Measurements from ENCODE around the gene SMTN.
A peak's percentile ranks its signal among the peaks of the same experiment; 100 is the strongest.

SMTN gene

DNA sequence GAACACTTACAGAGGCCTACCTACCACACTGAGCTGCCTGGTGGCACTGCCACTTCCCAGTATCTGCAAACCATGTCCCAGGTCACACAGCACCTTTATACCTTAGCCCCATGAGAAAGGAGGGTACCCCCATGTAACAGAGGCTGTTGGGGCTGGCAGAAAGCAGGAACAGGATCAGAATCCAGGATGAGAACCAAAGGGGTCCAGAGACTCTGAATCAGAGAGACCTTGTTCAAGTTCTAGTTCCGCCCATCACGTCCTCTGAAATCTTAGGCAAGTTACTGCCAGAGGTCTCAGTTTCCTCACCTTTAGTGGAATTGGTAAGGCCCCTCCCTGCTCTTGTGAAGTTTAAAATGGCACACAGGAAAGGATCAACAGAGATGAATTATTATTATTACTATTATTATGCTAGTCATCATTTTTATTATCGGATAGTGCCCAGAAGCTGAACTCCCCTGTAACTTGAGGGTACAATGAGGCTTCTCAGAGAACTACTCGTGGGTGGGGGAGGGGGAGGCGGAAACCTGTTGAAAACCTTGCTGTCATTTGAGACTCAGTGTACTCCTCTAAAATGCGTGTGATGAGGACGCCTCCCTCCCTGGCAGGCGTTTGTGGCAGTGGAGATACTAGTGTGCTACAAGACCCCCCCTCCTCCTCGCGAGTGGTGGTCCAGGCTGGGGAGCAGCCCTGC, 17.0 kb downstream of the SMTN start:
- Histone ChIP-seq H3K9ac (ENCODE audit: low read depth in 1 of 2, low read length in 2 of 2) (peak overlapping the region in 1 of 2 donors; percentile 4), H3K9me3 (ENCODE audit: control insufficient read depth in 1 of 2, low read length in 2 of 2) (no peaks in the 10 kb centered on the region), H3K27ac (ENCODE audit: low read depth, low read length) (peak overlapping the region; percentile 50), H3K4me3 (ENCODE audit: low read depth in 1 of 2, low read length in 2 of 2) (no peak overlapping the region), H3K36me3 (ENCODE audit: control insufficient read depth in 1 of 2, insufficient read depth in 2 of 2, low read length in 2 of 2) (peaks cover 29 to 79% of the 10 kb centered on the region in 2 donors), H3K4me1 (ENCODE audit: control insufficient read depth in 1 of 2, insufficient read depth in 2 of 2, low read length in 2 of 2) (peaks cover 9 to 10% of the 10 kb centered on the region in 2 donors), H3K27me3 (ENCODE audit: control insufficient read depth in 1 of 2, insufficient read depth in 2 of 2, low read length in 2 of 2) (no peaks in the 10 kb centered on the region)

DNA sequence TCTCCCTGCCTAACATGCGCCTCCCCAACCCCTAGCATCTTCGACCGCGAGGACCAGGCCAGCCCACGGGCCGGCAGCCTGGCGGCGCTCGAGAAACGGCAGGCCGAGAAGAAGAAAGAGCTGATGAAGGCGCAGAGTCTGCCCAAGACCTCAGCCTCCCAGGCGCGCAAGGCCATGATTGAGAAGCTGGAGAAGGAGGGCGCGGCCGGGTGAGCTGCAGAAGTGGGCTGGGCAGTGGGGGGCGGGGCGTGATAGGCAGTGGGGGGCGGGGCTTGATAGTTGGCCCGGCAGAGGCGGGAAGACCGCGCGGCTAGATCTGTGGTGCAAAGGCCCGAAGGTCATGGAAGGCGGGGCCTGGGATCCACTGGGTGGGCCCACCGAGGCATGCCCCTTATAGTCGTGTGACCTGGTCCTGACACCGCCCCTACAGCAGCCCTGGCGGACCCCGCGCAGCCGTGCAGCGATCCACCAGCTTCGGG, 17.6 kb downstream of the SMTN start:
- peak overlapping the region; percentile 50 for H3K27ac ChIP-seq (ENCODE audit: low read depth, low read length)
- H3K4me1 ChIP-seq (ENCODE audit: control insufficient read depth in 1 of 2, insufficient read depth in 2 of 2, low read length in 2 of 2) = peaks cover 9 to 10% of the 10 kb centered on the region in 2 donors
- peaks cover 29 to 80% of the 10 kb centered on the region in 2 donors for H3K36me3 ChIP-seq (ENCODE audit: control insufficient read depth in 1 of 2, insufficient read depth in 2 of 2, low read length in 2 of 2)
- H3K9me3 ChIP-seq (ENCODE audit: control insufficient read depth in 1 of 2, low read length in 2 of 2) = no peaks in the 10 kb centered on the region
- no peaks in the 10 kb centered on the region for H3K27me3 ChIP-seq (ENCODE audit: control insufficient read depth in 1 of 2, insufficient read depth in 2 of 2, low read length in 2 of 2)
- H3K4me3 ChIP-seq (ENCODE audit: low read depth in 1 of 2, low read length in 2 of 2) = no peak overlapping the region
- peak overlapping the region in 1 of 2 donors; percentile 4 for H3K9ac ChIP-seq (ENCODE audit: low read depth in 1 of 2, low read length in 2 of 2)

DNA sequence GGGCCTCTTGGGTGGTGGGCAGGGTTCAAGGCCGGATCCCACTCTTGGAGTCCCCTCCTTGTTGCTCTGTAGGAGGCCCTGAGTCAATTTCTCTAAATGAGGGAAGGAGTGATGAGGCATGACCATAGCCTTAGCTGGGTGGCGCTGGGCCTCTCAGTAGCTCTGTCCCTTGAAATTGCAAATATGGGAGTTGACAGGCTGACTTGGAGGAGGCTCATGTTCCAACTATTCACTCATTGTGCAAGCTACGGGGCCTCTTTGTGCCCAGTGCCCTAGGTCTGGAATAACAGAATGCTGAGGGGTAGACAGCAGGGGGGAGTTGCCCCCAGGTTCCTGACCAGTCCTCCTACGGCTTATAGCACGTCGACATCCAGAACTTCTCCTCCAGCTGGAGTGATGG, 18.3 kb downstream of the SMTN start:
- Histone ChIP-seq H3K9me3 (ENCODE audit: control insufficient read depth in 1 of 2, low read length in 2 of 2) (no peaks in the 10 kb centered on the region), H3K36me3 (ENCODE audit: control insufficient read depth in 1 of 2, insufficient read depth in 2 of 2, low read length in 2 of 2) (peaks cover 29 to 81% of the 10 kb centered on the region in 2 donors), H3K9ac (ENCODE audit: low read depth in 1 of 2, low read length in 2 of 2) (no peak overlapping the region), H3K4me1 (ENCODE audit: control insufficient read depth in 1 of 2, insufficient read depth in 2 of 2, low read length in 2 of 2) (peaks cover 9 to 10% of the 10 kb centered on the region in 2 donors), H3K27ac (ENCODE audit: low read depth, low read length) (no peak overlapping the region), H3K4me3 (ENCODE audit: low read depth in 1 of 2, low read length in 2 of 2) (no peak overlapping the region), H3K27me3 (ENCODE audit: control insufficient read depth in 1 of 2, insufficient read depth in 2 of 2, low read length in 2 of 2) (no peaks in the 10 kb centered on the region)

DNA sequence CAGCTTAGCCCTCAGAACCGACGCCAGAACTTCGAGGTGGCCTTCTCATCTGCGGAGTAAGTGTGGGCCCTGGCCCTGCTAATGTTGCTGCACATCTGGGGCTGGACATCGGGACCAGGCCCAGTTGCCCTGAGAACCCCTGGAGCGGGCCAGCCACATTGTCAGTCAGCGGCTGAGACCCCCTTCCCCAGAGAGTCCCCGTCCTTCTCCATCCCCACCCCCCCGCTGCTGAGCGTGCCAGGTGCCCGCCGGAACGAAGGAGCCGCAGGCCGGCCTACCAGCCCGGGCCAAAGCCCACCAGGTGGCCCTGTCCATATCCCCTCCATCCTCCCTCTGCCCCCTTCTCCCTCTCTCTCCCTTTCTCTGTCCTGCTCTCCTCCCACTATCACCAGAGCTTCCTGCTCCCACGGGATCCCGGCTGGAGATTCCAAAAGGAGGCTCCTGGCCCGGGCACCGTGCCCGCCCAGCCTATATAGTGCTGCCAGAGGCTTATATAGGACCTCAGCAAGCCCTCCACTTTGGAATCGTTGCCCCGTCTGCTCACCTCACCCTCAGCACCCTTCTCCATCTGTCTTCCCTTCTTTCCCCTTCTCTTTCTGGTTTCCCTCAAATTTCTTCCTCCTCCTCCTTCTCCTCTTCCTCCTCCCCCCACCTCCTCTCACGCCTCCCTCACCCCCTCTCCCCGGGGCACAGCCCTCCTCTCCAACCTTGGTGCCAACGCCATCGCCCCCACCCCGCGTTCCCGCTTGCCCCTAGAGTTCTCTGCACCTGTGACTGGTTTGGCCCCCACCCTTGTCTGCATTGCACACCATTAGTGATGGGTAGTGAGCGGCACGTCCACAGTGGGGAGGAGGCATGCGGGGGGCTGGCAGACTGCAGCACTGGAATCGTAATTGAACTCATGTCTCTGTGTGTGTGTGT, 19.0 kb downstream of the SMTN start:
- Histone ChIP-seq H3K27me3 (ENCODE audit: control insufficient read depth in 1 of 2, insufficient read depth in 2 of 2, low read length in 2 of 2) (no peaks in the 10 kb centered on the region), H3K4me1 (ENCODE audit: control insufficient read depth in 1 of 2, insufficient read depth in 2 of 2, low read length in 2 of 2) (peaks cover 9 to 10% of the 10 kb centered on the region in 2 donors), H3K27ac (ENCODE audit: low read depth, low read length) (no peak overlapping the region), H3K4me3 (ENCODE audit: low read depth in 1 of 2, low read length in 2 of 2) (no peak overlapping the region), H3K9ac (ENCODE audit: low read depth in 1 of 2, low read length in 2 of 2) (no peak overlapping the region), H3K9me3 (ENCODE audit: control insufficient read depth in 1 of 2, low read length in 2 of 2) (no peaks in the 10 kb centered on the region), H3K36me3 (ENCODE audit: control insufficient read depth in 1 of 2, insufficient read depth in 2 of 2, low read length in 2 of 2) (peaks cover 29 to 75% of the 10 kb centered on the region in 2 donors)

DNA sequence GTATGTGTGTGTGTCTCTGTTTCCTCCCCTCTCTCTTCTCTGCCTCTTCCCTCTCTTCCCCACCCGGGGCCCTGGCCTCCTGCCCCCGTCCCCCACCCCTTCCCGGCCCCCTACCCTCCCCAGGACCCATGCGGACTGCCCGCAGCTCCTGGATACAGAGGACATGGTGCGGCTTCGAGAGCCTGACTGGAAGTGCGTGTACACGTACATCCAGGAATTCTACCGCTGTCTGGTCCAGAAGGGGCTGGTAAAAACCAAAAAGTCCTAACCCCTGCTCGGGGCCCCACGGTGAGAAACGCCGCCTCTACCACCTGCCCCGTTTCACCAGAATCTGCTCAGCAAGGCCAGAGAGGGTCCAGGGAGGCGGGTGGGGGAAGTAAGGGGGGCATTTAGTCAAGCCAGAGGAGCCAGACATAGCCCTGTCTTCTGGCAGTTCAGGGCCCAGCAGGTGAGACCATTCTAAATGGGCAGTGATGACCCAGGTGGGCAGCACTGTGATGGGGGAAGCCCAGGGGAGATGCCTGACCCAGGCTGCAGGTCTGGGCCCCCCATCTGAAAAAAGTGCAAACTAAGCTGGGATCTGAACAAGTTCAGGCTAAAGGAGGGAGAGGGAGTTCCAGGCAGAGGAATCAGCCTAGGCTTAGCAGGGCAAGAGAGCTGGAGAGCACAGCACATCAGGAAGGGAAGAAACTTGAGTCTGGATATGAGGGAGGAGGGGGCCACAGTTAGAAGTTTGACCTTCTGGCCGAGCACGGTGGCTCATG, 19.8 kb downstream of the SMTN start:
- H3K27ac ChIP-seq (ENCODE audit: low read depth, low read length) = peak overlapping the region; percentile 32
- peaks cover 16 to 17% of the 10 kb centered on the region in 2 donors for H3K4me1 ChIP-seq (ENCODE audit: control insufficient read depth in 1 of 2, insufficient read depth in 2 of 2, low read length in 2 of 2)
- H3K36me3 ChIP-seq (ENCODE audit: control insufficient read depth in 1 of 2, insufficient read depth in 2 of 2, low read length in 2 of 2) = peaks cover 21 to 66% of the 10 kb centered on the region in 2 donors
- no peak overlapping the region for H3K9ac ChIP-seq (ENCODE audit: low read depth in 1 of 2, low read length in 2 of 2)
- H3K4me3 ChIP-seq (ENCODE audit: low read depth in 1 of 2, low read length in 2 of 2) = no peak overlapping the region
- no peaks in the 10 kb centered on the region for H3K27me3 ChIP-seq (ENCODE audit: control insufficient read depth in 1 of 2, insufficient read depth in 2 of 2, low read length in 2 of 2)
- H3K9me3 ChIP-seq (ENCODE audit: control insufficient read depth in 1 of 2, low read length in 2 of 2) = no peaks in the 10 kb centered on the region

DNA sequence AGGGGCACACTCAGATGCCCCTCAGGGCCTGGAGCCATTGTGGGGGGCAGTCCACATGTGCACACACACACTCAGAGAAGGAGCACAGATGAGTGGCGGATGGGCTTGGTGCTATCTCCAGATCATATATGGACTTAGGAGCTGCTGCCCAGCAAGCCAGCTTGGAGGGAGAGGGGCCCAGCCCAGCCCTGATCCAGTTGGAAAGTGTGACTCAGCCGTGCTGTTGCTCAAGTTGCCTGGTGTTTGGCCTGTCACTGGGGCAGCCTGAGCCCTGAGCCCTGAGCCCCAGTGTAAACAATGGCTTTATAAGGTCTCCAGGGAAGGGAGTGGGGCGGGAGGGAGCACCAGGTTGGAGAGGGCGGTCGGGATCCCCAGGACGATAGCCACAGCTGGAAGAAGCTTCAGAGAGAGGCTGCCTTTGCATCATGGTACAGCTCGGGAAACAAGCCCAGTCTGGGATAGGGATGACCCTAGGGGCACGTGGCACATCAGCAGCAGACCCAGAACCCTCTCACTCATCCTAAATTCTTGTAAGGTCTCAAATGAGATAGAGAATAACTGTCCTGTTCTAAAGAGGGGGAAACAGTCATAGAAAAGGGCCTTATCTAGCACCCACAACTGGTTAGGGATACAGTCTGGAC, 21.4 kb downstream of the SMTN start:
- Histone ChIP-seq H3K27me3 (ENCODE audit: control insufficient read depth in 1 of 2, insufficient read depth in 2 of 2, low read length in 2 of 2) (no peaks in the 10 kb centered on the region), H3K9me3 (ENCODE audit: control insufficient read depth in 1 of 2, low read length in 2 of 2) (no peaks in the 10 kb centered on the region), H3K4me1 (ENCODE audit: control insufficient read depth in 1 of 2, insufficient read depth in 2 of 2, low read length in 2 of 2) (peaks cover 19 to 25% of the 10 kb centered on the region in 2 donors), H3K36me3 (ENCODE audit: control insufficient read depth in 1 of 2, insufficient read depth in 2 of 2, low read length in 2 of 2) (peaks cover 15 to 53% of the 10 kb centered on the region in 2 donors), H3K27ac (ENCODE audit: low read depth, low read length) (peak overlapping the region; percentile 61), H3K4me3 (ENCODE audit: low read depth in 1 of 2, low read length in 2 of 2) (no peak overlapping the region), H3K9ac (ENCODE audit: low read depth in 1 of 2, low read length in 2 of 2) (peak overlapping the region in 1 of 2 donors; percentile 13)

DNA sequence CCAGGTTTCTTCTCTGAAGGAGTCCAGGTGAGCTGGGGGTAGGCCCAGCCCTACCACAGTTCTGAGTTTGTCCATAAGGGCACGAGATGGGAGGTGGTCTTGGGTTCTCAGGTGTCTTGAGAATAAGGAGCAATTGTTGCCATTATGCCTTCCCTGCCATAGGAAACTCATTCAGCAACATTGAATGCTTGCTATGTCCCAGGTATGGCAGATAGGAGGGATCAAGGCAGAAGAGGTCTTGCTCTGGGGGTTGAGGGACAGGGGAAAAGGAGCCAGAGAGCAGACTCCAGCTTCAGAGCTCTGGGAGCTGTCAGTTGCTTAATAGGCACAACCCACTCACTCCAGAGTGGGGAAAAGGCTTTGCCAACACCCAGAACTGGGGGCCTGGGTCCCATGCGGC, 22.0 kb downstream of the SMTN start:
- Histone ChIP-seq H3K4me3 (ENCODE audit: low read depth in 1 of 2, low read length in 2 of 2) (no peak overlapping the region), H3K27me3 (ENCODE audit: control insufficient read depth in 1 of 2, insufficient read depth in 2 of 2, low read length in 2 of 2) (no peaks in the 10 kb centered on the region), H3K9ac (ENCODE audit: low read depth in 1 of 2, low read length in 2 of 2) (peak overlapping the region in 1 of 2 donors; percentile 13), H3K27ac (ENCODE audit: low read depth, low read length) (peak overlapping the region; percentile 17), H3K36me3 (ENCODE audit: control insufficient read depth in 1 of 2, insufficient read depth in 2 of 2, low read length in 2 of 2) (peaks cover 11 to 48% of the 10 kb centered on the region in 2 donors), H3K4me1 (ENCODE audit: control insufficient read depth in 1 of 2, insufficient read depth in 2 of 2, low read length in 2 of 2) (peaks cover 18 to 25% of the 10 kb centered on the region in 2 donors), H3K9me3 (ENCODE audit: control insufficient read depth in 1 of 2, low read length in 2 of 2) (no peaks in the 10 kb centered on the region)

DNA sequence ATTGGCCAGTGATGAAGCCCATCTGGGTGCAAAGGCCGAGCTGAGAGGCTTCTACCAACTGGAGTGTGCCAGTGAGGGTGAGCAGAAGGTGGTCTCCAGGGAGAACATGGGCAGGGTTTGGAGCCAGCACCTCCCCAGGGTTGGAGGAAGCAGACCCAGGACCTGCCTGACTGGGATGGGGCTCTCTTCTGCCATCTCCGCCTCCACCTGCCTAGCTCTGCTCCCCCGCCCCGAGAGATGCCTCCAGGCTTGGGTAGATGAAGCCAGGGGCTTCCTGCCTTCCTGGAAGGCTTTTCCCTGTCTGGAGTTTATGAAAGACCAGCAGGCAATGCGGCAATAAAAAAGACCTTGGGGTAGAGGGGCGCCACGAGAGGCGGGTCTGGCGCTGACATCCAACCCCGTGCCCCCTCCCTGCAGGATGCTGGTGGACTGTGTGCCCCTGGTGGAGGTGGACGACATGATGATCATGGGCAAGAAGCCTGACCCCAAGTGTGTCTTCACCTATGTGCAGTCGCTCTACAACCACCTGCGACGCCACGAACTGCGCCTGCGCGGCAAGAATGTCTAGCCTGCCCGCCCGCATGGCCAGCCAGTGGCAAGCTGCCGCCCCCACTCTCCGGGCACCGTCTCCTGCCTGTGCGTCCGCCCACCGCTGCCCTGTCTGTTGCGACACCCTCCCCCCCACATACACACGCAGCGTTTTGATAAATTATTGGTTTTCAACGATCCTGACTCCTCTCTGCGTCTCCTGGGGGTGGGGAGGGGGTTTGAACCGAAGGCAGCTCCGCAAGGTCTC, 23.0 kb downstream of the SMTN start:
- H3K4me1 ChIP-seq (ENCODE audit: control insufficient read depth in 1 of 2, insufficient read depth in 2 of 2, low read length in 2 of 2) = peaks cover 13 to 20% of the 10 kb centered on the region in 2 donors
- no peaks in the 10 kb centered on the region for H3K9me3 ChIP-seq (ENCODE audit: control insufficient read depth in 1 of 2, low read length in 2 of 2)
- H3K4me3 ChIP-seq (ENCODE audit: low read depth in 1 of 2, low read length in 2 of 2) = no peak overlapping the region
- H3K27me3 ChIP-seq (ENCODE audit: control insufficient read depth in 1 of 2, insufficient read depth in 2 of 2, low read length in 2 of 2) = no peaks in the 10 kb centered on the region
- no peak overlapping the region for H3K27ac ChIP-seq (ENCODE audit: low read depth, low read length)
- H3K36me3 ChIP-seq (ENCODE audit: control insufficient read depth in 1 of 2, insufficient read depth in 2 of 2, low read length in 2 of 2) = peaks cover 11 to 42% of the 10 kb centered on the region in 2 donors
- no peak overlapping the region for H3K9ac ChIP-seq (ENCODE audit: low read depth in 1 of 2, low read length in 2 of 2)

DNA sequence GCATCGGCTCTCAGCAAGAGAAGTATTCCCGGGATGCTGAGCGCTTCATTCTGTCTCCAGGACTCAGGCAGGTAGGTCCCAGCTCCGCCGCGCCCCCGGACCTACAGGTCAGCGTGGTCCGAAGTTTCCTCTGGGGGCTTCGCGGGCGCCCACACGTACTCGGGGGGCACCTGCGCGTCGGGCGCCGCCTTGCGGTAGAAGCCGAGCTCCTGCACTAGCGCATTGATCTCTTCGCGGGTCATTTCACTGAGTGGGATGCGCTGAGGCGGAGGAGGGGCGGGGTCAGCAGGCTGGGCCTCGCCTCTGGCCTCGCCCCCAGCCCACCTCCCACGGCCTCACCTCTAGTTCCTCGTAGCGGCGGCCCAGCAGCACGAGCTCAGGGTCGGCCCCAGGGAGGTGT, 23.8 kb downstream of the SMTN start:
- H3K9me3 ChIP-seq (ENCODE audit: control insufficient read depth in 1 of 2, low read length in 2 of 2) = no peaks in the 10 kb centered on the region
- no peak overlapping the region for H3K4me3 ChIP-seq (ENCODE audit: low read depth in 1 of 2, low read length in 2 of 2)
- peaks cover 13 to 20% of the 10 kb centered on the region in 2 donors for H3K4me1 ChIP-seq (ENCODE audit: control insufficient read depth in 1 of 2, insufficient read depth in 2 of 2, low read length in 2 of 2)
- no peak overlapping the region for H3K27ac ChIP-seq (ENCODE audit: low read depth, low read length)
- H3K27me3 ChIP-seq (ENCODE audit: control insufficient read depth in 1 of 2, insufficient read depth in 2 of 2, low read length in 2 of 2) = no peaks in the 10 kb centered on the region
- peaks cover 7 to 35% of the 10 kb centered on the region in 2 donors for H3K36me3 ChIP-seq (ENCODE audit: control insufficient read depth in 1 of 2, insufficient read depth in 2 of 2, low read length in 2 of 2)
- H3K9ac ChIP-seq (ENCODE audit: low read depth in 1 of 2, low read length in 2 of 2) = no peak overlapping the region
